ENCODE results near the gene BORCS6.

BORCS6 gene

DNA sequence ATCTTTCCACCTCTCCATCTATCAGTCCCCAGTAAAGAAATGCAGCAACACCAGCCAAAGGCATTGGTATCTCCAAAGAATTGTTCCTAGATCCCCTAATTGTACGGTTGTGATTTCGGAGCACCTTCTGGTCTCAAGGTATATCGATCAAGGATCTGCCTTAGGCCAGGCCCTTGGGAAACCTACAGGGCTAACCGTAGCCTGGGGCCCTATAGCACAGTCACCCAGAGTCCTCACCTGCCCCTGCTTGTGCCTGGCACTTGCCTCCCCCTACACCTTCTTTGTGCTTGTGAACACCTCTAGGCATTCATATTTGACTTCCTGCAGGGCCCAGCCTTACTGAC is 37.2 kb upstream of the BORCS6 start:
- no peak for DNase-seq (ENCODE audit: low read depth in 1 of 2, low spot score in 1 of 2)
- Histone ChIP-seq H3K27ac (replicated peaks) (peak overlapping the region; percentile 72), H3K27me3 (ENCODE audit: insufficient read depth, poor library complexity, severe bottlenecking) (no peaks in the 10 kb centered on the region), H3K4me3 (replicated peaks; ENCODE audit: insufficient read depth, low read length) (peak overlapping the region; percentile 27)
- no peak for TF ChIP-seq POLR2AphosphoS5 (IDR thresholded peaks at IDR 0.05; ENCODE audit: low read depth)
- no peak for TF ChIP-seq SPI1 (IDR thresholded peaks at IDR 0.05; ENCODE audit: borderline replicate concordance, low read depth)
- TF ChIP-seq, protein P1, sequence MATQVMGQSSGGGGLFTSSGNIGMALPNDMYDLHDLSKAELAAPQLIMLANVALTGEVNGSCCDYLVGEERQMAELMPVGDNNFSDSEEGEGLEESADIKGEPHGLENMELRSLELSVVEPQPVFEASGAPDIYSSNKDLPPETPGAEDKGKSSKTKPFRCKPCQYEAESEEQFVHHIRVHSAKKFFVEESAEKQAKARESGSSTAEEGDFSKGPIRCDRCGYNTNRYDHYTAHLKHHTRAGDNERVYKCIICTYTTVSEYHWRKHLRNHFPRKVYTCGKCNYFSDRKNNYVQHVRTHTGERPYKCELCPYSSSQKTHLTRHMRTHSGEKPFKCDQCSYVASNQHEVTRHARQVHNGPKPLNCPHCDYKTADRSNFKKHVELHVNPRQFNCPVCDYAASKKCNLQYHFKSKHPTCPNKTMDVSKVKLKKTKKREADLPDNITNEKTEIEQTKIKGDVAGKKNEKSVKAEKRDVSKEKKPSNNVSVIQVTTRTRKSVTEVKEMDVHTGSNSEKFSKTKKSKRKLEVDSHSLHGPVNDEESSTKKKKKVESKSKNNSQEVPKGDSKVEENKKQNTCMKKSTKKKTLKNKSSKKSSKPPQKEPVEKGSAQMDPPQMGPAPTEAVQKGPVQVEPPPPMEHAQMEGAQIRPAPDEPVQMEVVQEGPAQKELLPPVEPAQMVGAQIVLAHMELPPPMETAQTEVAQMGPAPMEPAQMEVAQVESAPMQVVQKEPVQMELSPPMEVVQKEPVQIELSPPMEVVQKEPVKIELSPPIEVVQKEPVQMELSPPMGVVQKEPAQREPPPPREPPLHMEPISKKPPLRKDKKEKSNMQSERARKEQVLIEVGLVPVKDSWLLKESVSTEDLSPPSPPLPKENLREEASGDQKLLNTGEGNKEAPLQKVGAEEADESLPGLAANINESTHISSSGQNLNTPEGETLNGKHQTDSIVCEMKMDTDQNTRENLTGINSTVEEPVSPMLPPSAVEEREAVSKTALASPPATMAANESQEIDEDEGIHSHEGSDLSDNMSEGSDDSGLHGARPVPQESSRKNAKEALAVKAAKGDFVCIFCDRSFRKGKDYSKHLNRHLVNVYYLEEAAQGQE (IDR thresholded peaks at IDR 0.05; ENCODE audit: insufficient replicate concordance, low read depth), result no peak
- TF ChIP-seq, protein P2, sequence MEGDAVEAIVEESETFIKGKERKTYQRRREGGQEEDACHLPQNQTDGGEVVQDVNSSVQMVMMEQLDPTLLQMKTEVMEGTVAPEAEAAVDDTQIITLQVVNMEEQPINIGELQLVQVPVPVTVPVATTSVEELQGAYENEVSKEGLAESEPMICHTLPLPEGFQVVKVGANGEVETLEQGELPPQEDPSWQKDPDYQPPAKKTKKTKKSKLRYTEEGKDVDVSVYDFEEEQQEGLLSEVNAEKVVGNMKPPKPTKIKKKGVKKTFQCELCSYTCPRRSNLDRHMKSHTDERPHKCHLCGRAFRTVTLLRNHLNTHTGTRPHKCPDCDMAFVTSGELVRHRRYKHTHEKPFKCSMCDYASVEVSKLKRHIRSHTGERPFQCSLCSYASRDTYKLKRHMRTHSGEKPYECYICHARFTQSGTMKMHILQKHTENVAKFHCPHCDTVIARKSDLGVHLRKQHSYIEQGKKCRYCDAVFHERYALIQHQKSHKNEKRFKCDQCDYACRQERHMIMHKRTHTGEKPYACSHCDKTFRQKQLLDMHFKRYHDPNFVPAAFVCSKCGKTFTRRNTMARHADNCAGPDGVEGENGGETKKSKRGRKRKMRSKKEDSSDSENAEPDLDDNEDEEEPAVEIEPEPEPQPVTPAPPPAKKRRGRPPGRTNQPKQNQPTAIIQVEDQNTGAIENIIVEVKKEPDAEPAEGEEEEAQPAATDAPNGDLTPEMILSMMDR (IDR thresholded peaks at IDR 0.05; ENCODE audit: insufficient read depth, low read length), result no peak
- no peak for TF ChIP-seq GABPA (IDR thresholded peaks at IDR 0.05; ENCODE audit: low read depth)

DNA sequence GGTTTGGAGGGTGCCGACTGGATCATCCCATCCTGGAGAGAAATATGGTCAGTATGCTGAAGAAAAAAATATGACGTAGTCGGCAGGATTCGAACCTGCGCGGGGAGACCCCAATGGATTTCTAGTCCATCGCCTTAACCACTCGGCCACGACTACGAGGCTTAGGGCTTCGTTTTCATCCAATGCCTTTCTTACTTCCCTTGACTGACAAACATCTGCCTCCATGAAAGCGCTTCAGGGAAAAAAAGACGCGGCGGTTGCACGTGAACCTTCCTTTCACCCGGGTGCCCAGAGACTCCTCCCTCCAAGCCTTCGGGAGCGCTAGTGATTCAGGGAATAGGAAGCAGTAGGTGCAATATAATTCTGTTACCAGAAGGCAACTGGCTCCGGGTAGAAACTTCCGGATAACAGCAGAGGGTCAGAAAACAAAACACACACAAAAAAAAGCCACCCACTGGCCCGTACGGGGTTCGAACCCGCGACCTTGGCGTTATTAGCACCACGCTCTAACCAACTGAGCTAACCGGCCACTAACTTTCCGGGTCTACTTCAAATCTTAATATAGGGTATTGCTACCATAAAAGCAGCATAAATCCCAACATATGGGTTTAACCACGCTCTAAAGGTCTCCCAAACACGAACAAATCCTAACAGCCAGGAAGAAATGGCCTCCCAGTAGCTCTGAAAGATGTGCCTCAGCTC is 36.7 kb upstream of the BORCS6 start:
- H3K27me3 ChIP-seq (ENCODE audit: insufficient read depth, poor library complexity, severe bottlenecking), result no peaks in the 10 kb centered on the region
- peak; percentile 55 to 64 for DNase-seq (ENCODE audit: low read depth in 1 of 2, low spot score in 1 of 2)
- peak overlapping the region; percentile 72 for H3K27ac ChIP-seq (replicated peaks)
- peak overlapping the region; percentile 27 for H3K4me3 ChIP-seq (replicated peaks; ENCODE audit: insufficient read depth, low read length)
- TF ChIP-seq, protein P1 (IDR thresholded peaks at IDR 0.05; ENCODE audit: insufficient replicate concordance, low read depth), result no peak
- TF ChIP-seq POLR2AphosphoS5 (IDR thresholded peaks at IDR 0.05; ENCODE audit: low read depth), result peak; percentile 41; the same call in 1 of the 2 replicates
- TF ChIP-seq, protein P2 (IDR thresholded peaks at IDR 0.05; ENCODE audit: insufficient read depth, low read length), result no peak
- peak; percentile 70 for TF ChIP-seq GABPA (IDR thresholded peaks at IDR 0.05; ENCODE audit: low read depth)

DNA sequence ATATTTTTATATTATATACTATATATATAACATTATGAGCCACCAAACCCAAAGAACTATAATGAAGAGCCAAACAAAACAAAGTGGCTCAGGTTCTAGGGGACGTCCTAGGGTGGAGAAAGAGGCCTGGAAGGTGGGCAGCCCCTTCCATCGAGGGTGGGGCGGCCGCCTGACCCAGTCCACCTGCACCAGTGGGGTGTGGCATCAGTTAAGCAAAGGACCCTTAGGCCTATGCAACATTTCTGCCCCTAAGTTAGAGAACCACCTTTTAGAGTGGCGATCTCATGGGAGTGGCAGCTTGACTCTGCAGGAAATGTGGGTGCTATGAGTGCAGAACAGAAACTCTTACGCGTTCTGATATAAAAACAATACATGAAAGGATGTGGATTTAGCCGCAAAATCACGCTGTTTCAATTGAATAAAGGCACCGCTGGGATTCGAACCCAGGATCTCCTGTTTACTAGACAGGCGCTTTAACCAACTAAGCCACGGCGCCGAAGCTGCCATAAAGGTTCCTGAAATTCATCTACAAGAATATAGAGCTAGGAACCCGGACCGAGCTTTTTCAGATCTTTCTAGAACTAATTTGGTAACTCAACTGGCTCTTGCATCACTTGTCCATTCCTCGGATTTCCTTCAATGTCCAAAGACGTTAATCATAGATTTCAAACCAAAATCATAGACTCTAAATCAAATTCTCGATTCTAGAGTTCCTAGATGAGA is 36.0 kb upstream of the BORCS6 start:
- TF ChIP-seq, protein P2 (IDR thresholded peaks at IDR 0.05; ENCODE audit: insufficient read depth, low read length), result no peak
- TF ChIP-seq POLR2AphosphoS5 (IDR thresholded peaks at IDR 0.05; ENCODE audit: low read depth) (no peak), GABPA (IDR thresholded peaks at IDR 0.05; ENCODE audit: low read depth) (no peak), SPI1 (IDR thresholded peaks at IDR 0.05; ENCODE audit: borderline replicate concordance, low read depth) (no peak)
- TF ChIP-seq, protein P1 (IDR thresholded peaks at IDR 0.05; ENCODE audit: insufficient replicate concordance, low read depth), result no peak
- peak overlapping the region; percentile 72 for H3K27ac ChIP-seq (replicated peaks)
- H3K4me3 ChIP-seq (replicated peaks; ENCODE audit: insufficient read depth, low read length), result peak overlapping the region; percentile 27
- DNase-seq (ENCODE audit: low read depth in 1 of 2, low spot score in 1 of 2), result peak; percentile 25 to 55
- no peaks in the 10 kb centered on the region for H3K27me3 ChIP-seq (ENCODE audit: insufficient read depth, poor library complexity, severe bottlenecking)

All from HL-60 (cell line).